AG04450 (cell line): ENCODE data around the gene GMEB1. TPM values are rescaled to one million over a fixed set of nuclear protein-coding genes. Genes with fewer than 3 reads are reported as not detected.

ENCODE experiments used
- CTCF ChIA-PET: fragments of 300-600, 350-600 bp; formaldehyde crosslinking; extraction: SDS; loops from one replicate; lab custom pipeline; 2022; ENCODE audit warnings: antibody characterized with exemption, inconsistent platforms; lab: Charles Lee
- POLR2A ChIA-PET: fragments of 350-600 bp; formaldehyde crosslinking; extraction: SDS; loops from one replicate; lab custom pipeline; 2021; ENCODE audit warnings: antibody characterized with exemption, inconsistent platforms; lab: Yijun Ruan, JAX
- DNase-seq: peaks from one replicate; pipeline ENCODE4 v3.0.0-alpha.2; 2011; ENCODE audit warnings: low read depth, low spot score
- H3K27ac ChIP-seq: one replicate; pipeline ENCODE4 v1.5.1; 2012; ENCODE audit warnings: low read depth, low read length, control low read depth
- H3K27me3 ChIP-seq: one replicate; pipeline ENCODE4 v1.6.0; 2012; ENCODE audit warnings: low read length; ENCODE audit not compliant: control insufficient read depth, insufficient read depth
- H3K4me3 ChIP-seq: 2 replicates; pipeline ENCODE4 v1.5.1; 2011; ENCODE audit warnings: mild to moderate bottlenecking, low read depth, low read length, control low read depth
- H3K9me3 ChIP-seq: 2 replicates; pipeline ENCODE4 v1.5.1; 2012; ENCODE audit warnings: low read length; ENCODE audit not compliant: control insufficient read depth, insufficient read depth
- CTCF ChIP-seq: IDR thresholded peaks from 2 replicates; pipeline ENCODE4 v1.5.1; 2011; ENCODE audit warnings: low read depth, low read length, control low read depth, inconsistent platforms
- polyA plus RNA-seq: library from polyadenylated mRNA; depleted of rRNA; stranded (reverse); fragments of >200 nt; gene quantifications from 2 replicates; pipeline ENCODE4 v1.2.3, GENCODE V29; 2011; rRNA removed
- small RNA-seq: library from RNA; depleted of rRNA; stranded (forward); fragments of <200 nt; gene quantifications from one replicate; pipeline ENCODE3, GENCODE V24; 2012; ENCODE audit warnings: low read depth; ENCODE audit not compliant: insufficient read length

The GMEB1 gene
- polyA plus RNA-seq, 1 experiment = 6.5 TPM

GRCh38 chr1:28766532-28767183 is 98.1 kb downstream of the GMEB1 start:
- TF ChIP-seq CTCF = no peak
- ChIA-PET POLR2A (interaction anchor here (1.0 kb wide), 1 partner anchor 30 kb away, joined by 3 read pairs; the partner anchor contains the start of gene YTHDF2), CTCF (no interaction called here)
- Histone ChIP-seq H3K4me3 (no peak overlapping the region), H3K27me3 (no peaks in the 10 kb centered on the region), H3K27ac (no peak overlapping the region), H3K9me3 (no peaks in the 10 kb centered on the region)
- no peak for DNase-seq

Small RNAs within 50 kb of the gene (small RNA-seq; reads per million reads assigned to genes)
- not detected for gene RF00422
- not detected for gene RNU11

Other genes with a start within 250 kb of the GMEB1 start
- gene RCC1, start 162.7 kb upstream of the GMEB1 start, polyA plus RNA-seq = 22.4 and 24.0 TPM in 2 replicates
- gene TRNAU1AP, start 115.7 kb upstream of the GMEB1 start, polyA plus RNA-seq = 29.4 and 30.1 TPM in 2 replicates
- 3.4 and 3.7 TPM in 2 replicates for gene RAB42, start 76.5 kb upstream of the GMEB1 start, polyA plus RNA-seq
- 50.2 and 54.2 TPM in 2 replicates for gene TAF12, start 25.7 kb upstream of the GMEB1 start, polyA plus RNA-seq
- not detected in 2 replicates for gene RNU11, start 20.2 kb upstream of the GMEB1 start, polyA plus RNA-seq
- gene YTHDF2, start 68.2 kb downstream of the GMEB1 start, polyA plus RNA-seq = 73.6 and 85.1 TPM in 2 replicates
- gene OPRD1, start 143.4 kb downstream of the GMEB1 start, polyA plus RNA-seq = not detected in 2 replicates
- 6.5 and 7.8 TPM in 2 replicates for gene EPB41, start 245.8 kb downstream of the GMEB1 start, polyA plus RNA-seq